H1 (cell line): Measurements from ENCODE around the gene GPR157. TPM values are rescaled to one million over a fixed set of nuclear protein-coding genes. Genes with fewer than 3 reads are reported as not detected.

ENCODE experiments used
- ASH2L ChIP-seq: fragments of 200-600, 300-600 bp; sonication (generic); IDR thresholded peaks from one replicate; pipeline ENCODE4 v1.7.1; 2017; ENCODE audit warnings: low read length
- BRCA1 ChIP-seq: IDR thresholded peaks from 2 replicates; pipeline ENCODE4 v1.6.1; 2012; ENCODE audit warnings: low read depth, low read length, improper control_type of control experiment
- CHD7 ChIP-seq: fragments of 300-600 bp; sonication (generic); IDR thresholded peaks from 2 replicates; pipeline ENCODE4 v1.7.1; 2012; ENCODE audit warnings: low read length, moderate library complexity, mild to moderate bottlenecking, inconsistent platforms; ENCODE audit not compliant: insufficient replicate concordance
- FOSL1 ChIP-seq: IDR thresholded peaks from 2 replicates; pipeline ENCODE4 v1.6.1; 2011; ENCODE audit warnings: mild to moderate bottlenecking, low read depth, low read length, moderate library complexity; ENCODE audit not compliant: insufficient read depth
- NRF1 ChIP-seq: IDR thresholded peaks from 2 replicates; pipeline ENCODE4 v1.6.1; 2011; ENCODE audit warnings: mild to moderate bottlenecking, low read depth, low read length, improper control_type of control experiment
- polyA plus RNA-seq, 7 experiments: library from polyadenylated mRNA; depleted of rRNA in 3 of 7; stranded (reverse) in 5 of 7; unstranded in 2 of 7; fragments of >200 nt in 5 of 7; fragments of 200-250 nt in 2 of 7; gene quantifications; 1 replicate in 5 of 7; 2 replicates in 1 of 7; 4 replicates in 1 of 7; pipeline versions ENCODE4 v1.2.1 to v1.2.3, GENCODE V29; 2011 to 2013; ENCODE audit warnings: missing spikeins in 2 of 7, mixed read lengths in 2 of 7
- total RNA-seq: library from RNA; stranded (reverse); fragmentation: NEBNext Ultra II Directional; extraction: Animal tissue kit (Norgen Biotek cat#: 25700); gene quantifications from 2 replicates; pipeline ENCODE4 v1.2.1, GENCODE V29; 2021

Gene GPR157
- total and polyA plus RNA-seq, 2 of the 8 experiments (the other 6 are each of a cell fraction or from before 2014, with no cell fraction given): 1.0 to 11.0 TPM

GRCh38 chr1:9127395-9128165, 1.3 kb downstream of the GPR157 start (continued):
- TF ChIP-seq CHD7: no peak
- no peak for TF ChIP-seq ASH2L
- no peak for TF ChIP-seq FOSL1
- no peak for TF ChIP-seq BRCA1
- TF ChIP-seq NRF1: no peak
